SK-N-SH (cell line): ENCODE measurements around the gene CNTNAP5.

Source experiments
- CTCF ChIP-seq: fragments of 200-600 bp; sonication (generic); IDR thresholded peaks from 2 replicates; pipeline ENCODE4 v1.6.1; 2017; ENCODE audit warnings: antibody characterized with exemption, mild to moderate bottlenecking, moderate library complexity
- MEF2A ChIP-seq: IDR thresholded peaks from 2 replicates; pipeline ENCODE4 v1.4.0; 2012; ENCODE audit warnings: low read depth, borderline replicate concordance
- RAD21 ChIP-seq: IDR thresholded peaks from 2 replicates; pipeline ENCODE4 v1.6.1; 2012; ENCODE audit warnings: mild to moderate bottlenecking, low read length
- REST ChIP-seq: IDR thresholded peaks from 2 replicates; pipeline ENCODE4 v1.6.1; 2012; ENCODE audit warnings: mild to moderate bottlenecking, low read depth, low read length, moderate library complexity
- TAF1 ChIP-seq: IDR thresholded peaks from 2 replicates; pipeline ENCODE4 v1.6.1; 2012; ENCODE audit warnings: low read depth, mild to moderate bottlenecking, low read length, moderate library complexity, borderline replicate concordance

- no peak for TF ChIP-seq CTCF
- TF ChIP-seq RAD21 = no peak
- no peak for TF ChIP-seq MEF2A
- no peak for TF ChIP-seq TAF1
- no peak for TF ChIP-seq REST
These were observed 601.9 kb downstream of the CNTNAP5 start for GRCh38 chr2:124626993-124627392.
